TTC549 (cell line): ENCODE measurements around the gene CACHD1.

Source experiments
- FAIRE-seq: peaks from 2 replicates; lab custom pipeline; 2012; peaks lifted over from hg19 to GRCh38; lab: Jason Lieb, UNC

Gene CACHD1

DNA sequence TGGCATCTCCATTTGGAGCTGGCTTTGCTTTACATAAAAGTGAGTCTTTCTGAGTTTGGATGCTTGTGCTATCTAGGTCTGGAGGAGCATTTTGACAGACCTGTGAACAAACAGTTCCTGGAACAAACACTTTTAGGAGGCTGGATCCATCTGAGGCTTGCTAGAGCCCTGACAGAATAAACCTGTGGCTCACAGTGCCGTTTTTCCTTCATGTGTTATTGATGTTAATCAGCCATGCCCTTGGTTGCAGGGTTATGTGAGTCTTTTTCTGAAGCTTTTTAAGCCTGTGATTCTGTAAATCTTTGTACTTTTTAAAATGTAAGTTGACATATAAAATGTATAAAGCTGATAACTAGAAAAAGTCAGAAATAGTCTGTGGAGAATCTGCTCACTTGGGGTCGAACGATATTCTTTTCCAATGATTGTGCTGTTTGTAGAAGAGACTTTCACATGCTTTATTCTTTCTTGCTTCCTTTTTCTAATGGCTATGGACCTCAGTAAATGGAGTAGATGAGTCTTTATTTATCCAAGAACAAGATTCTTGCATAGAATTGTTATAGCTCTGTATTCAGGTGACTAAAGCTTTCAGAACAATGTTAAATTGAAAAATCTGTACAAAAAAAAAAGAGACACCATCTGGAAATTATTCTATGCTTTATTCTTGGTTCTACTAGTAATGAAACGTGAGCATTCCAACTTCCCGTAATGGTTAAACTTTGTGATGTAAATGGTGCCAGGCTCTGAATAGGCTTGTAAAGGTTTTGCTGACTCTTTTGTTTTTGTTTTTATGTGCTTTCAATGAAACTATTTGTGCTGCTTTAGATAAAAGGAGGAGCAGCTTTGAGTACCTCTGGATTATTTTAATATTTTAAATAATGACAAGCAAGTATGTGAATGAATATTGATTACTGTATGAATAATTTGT lies 53.7 kb downstream of the CACHD1 start:
- FAIRE-seq: no peak

GRCh38 chr1:64524614-64525013 lies 54.7 kb downstream of the CACHD1 start:
- FAIRE-seq: no peak

- no peak for FAIRE-seq
Measured at GRCh38 chr1:64525116-64525686, 55.3 kb downstream of the CACHD1 start.

- FAIRE-seq: no peak
Measured at GRCh38 chr1:64526312-64526711, 56.4 kb downstream of the CACHD1 start.

DNA sequence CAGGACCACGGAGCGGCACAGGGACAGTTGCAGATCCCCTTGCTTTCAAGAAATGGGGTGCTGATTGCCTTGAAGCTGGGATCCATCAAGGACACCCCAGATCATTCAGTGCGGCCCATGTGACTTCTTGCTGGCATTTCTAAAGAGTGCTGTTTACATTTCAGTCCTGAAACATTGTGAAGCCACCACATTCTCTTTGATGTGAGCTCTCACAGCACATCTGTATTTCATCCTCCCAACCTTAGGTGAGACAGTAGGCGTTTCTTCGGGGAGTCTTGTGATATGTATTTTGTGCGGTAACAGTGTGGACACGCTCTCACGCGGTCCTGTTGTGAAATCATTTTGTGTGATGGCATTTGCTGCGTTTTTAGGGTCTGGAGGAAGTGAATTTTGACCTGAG lies 57.2 kb downstream of the CACHD1 start:
- no peak for FAIRE-seq

GRCh38 chr1:64527786-64528185 lies 57.9 kb downstream of the CACHD1 start:
- no peak for FAIRE-seq

DNA sequence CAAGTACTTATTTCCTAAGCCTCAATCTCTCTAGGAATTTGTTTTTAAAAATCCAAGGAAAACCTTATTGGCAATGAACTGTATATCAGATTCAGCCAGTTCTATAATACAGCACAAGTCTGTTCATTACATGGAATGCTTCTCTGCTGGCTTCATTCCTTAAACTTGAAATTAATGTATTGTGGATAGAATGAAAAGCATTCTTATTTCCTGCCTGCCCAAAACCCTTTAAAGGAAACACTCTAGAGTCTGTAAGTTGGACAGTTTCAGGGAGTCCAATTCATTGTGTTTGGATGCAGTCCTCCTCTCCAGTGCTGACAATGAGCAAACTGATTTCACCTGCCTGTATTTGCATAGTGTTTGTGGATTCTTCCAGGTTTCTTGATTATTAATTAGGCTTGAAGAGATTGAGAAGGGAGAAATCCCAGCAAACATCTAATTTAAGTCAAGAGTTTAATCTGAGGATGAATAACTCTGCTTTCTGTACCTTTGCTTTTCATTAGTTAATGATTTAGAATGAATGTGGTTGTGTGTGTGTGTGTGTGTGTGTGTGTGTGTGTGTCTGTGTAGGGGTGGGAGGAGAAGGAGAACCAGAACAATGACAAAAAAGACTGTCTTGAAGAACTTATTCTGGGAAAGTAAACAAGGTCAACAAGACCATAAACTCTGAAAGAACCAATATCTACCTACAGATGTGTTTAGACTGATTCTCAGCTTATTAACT lies 61.2 kb downstream of the CACHD1 start:
- no peak for FAIRE-seq

- no peak for FAIRE-seq
Measured at GRCh38 chr1:64532646-64533045, 62.7 kb downstream of the CACHD1 start.

- no peak for FAIRE-seq
Measured at GRCh38 chr1:64535938-64536835, 66.3 kb downstream of the CACHD1 start.

GRCh38 chr1:64536836-64537490 lies 67.0 kb downstream of the CACHD1 start:
- no peak for FAIRE-seq

- FAIRE-seq: no peak
Measured at GRCh38 chr1:64537942-64538341, 68.0 kb downstream of the CACHD1 start.

- no peak for FAIRE-seq
Measured at GRCh38 chr1:64538389-64538788, 68.5 kb downstream of the CACHD1 start.

GRCh38 chr1:64539289-64539688 lies 69.4 kb downstream of the CACHD1 start:
- FAIRE-seq: no peak

DNA sequence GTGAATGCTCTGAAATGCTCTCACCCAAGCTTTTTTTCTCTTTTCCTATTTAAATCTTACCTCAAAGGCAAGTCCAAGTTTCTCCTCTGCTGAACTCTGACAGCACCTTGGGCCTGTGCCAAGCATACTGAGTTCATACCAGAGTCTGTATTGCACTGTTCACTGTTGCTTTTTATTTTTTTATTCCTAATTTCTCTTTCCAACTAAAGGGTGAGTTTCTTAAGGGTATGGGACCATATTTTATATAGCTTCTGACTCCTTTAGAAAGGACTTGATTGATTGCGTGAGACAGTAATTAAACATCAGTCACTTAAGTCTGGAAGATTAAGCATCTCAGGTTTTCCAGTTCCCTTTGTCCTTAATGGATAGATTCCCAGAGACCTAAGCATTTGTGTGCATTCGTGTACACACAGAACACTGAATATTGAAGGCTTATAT lies 69.9 kb downstream of the CACHD1 start:
- no peak for FAIRE-seq

- no peak for FAIRE-seq
Measured at GRCh38 chr1:64540265-64540791, 70.4 kb downstream of the CACHD1 start.

- FAIRE-seq: no peak
Measured at GRCh38 chr1:64542118-64542517, 72.2 kb downstream of the CACHD1 start.

GRCh38 chr1:64543831-64544230 lies 73.9 kb downstream of the CACHD1 start:
- no peak for FAIRE-seq

DNA sequence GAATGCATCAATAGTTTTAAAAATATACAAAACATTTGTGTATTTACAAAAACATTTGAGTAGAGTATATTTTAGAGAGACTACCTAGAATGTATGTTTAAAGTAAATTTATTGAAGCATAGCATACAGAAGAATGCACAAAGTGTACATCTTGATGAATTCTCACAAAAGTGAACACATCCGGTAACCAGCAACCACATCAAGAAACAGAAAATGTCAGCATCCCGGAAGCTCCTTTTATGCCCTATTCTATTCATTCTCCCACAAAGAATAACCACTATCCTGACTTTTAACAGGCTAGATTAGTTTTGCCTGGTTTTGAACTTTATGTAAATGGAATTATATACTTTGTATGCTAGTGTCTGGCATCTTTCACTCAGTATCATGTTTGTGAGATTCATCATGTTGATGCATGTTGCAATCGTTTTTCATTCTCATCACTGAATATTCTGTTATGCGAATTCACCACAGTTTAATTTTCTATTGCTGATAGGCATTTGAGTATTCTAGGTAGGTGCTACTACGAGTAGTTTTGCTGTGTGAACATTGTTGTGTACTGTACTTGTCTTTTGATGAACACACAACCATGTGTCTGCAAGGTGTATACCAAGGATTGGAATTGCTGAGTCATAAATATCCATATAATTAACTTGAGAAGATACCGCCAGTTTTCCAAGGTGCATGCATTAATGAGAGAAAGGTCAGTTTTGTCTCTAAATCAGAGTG lies 75.4 kb downstream of the CACHD1 start:
- FAIRE-seq: no peak

DNA sequence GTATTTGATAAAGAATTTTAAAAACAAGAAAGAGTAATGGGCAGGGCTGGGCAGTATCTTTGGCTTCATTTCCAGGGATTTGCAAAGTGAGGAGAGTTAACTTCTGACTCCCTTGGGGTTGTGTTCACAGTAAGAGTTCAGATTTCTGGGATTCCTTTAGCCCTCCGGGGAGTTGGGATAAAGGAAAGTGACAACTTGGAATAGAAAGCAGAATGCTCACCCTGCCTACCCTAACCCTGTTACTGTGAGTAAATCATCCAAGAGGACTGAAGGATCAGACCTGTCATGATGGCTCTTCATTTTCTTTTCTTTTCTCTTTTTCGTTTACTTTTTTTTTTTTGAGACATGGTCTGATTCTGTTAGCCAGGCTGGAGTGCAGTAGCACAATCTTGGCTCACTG lies 76.1 kb downstream of the CACHD1 start:
- no peak for FAIRE-seq

DNA sequence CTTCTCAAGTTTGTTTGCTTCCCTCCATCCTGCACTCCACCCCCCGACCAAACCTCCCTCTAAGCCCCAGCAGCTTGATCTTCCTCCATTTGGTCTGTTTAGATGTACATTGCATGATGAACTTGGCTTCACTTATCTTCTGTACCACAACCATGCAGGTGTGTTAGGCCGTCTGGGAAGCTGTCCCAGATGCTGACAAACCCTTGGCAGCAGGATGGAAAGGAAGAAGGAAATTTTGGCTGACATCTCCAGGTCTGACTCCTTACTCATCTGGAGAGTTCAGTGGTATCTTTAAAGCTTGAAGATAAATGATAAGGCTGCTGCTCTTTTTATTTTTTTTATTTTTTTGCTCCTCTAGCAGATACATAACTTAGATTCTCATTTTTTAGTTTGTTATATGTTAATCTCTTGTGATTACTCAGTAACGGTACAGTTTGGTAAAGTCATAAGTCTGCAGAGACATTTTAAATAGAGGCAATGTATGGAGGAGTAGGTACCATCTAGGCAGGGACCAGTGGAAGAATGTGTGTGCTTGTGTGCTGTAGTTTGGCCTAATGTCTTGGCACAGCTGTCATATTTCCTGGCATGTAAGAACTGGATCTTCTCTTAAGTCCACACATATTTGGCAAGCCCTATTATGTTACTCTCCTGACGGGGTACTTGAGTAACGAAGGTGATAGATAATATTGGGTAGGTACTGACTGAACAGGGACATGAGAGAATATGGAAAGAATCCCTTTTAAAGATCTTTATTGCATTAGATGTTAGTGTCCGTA lies 79.7 kb downstream of the CACHD1 start:
- no peak for FAIRE-seq
